ENCODE results near the gene GLMN.

GLMN gene

GRCh38 chr1:92306020-92306419, 7.2 kb upstream of the GLMN start (continued):
- no peak for TF ChIP-seq ZBTB11 (tag by site-specific recombination; conservative IDR thresholded peaks at IDR 0.05; ENCODE audit: low read depth)
- TF ChIP-seq ZFP69B (tag by site-specific recombination; IDR thresholded peaks at IDR 0.05): no peak
- TF ChIP-seq ZNF146 (tag by site-specific recombination; IDR thresholded peaks at IDR 0.05): no peak
- TF ChIP-seq ZIC2 (tag by site-specific recombination; IDR thresholded peaks at IDR 0.05): no peak
- no peak for TF ChIP-seq ZNF645 (tag by site-specific recombination; IDR thresholded peaks at IDR 0.05)

GRCh38 chr1:92301021-92301420, 2.2 kb upstream of the GLMN start:
- Histone ChIP-seq H3K27ac (ENCODE audit: extremely low read depth, low read depth, low read length) (no peak overlapping the region), H3K36me3 (ENCODE audit: control insufficient read depth in 2 of 2, insufficient read depth in 1 of 2, low read length in 2 of 2) (peaks cover 32 to 55% of the 10 kb centered on the region in 2 experiments), H3K9me3 (ENCODE audit: control insufficient read depth, insufficient read depth, low read depth, low read length) (no peaks in the 10 kb centered on the region), H3K4me3 (ENCODE audit: low read depth, low read length) (no peak overlapping the region), H3K4me1 (ENCODE audit: control insufficient read depth, insufficient read depth, low read length) (no peaks in the 10 kb centered on the region)
- ChIA-PET POLR2A (interaction anchor here (1.0 kb wide), 1 partner anchor 10 kb away, joined by 3 read pairs; no protein-coding TSS in a partner anchor), CTCF (interaction anchor here (0.6 to 1.6 kb wide), 8 partner anchors 10 to 1135 kb away, joined by 3 to 7 read pairs (median 3); no protein-coding TSS in a partner anchor)
- no peak for TF ChIP-seq ZNF658 (tag by site-specific recombination; IDR thresholded peaks at IDR 0.05)
- no peak for TF ChIP-seq TRIM28 (IDR thresholded peaks at IDR 0.05; ENCODE audit: borderline replicate concordance, low read length)
- no peak for TF ChIP-seq ZNF561 (tag by site-specific recombination; IDR thresholded peaks at IDR 0.05; ENCODE audit: borderline replicate concordance)
- TF ChIP-seq ZNF777 (tag by site-specific recombination; IDR thresholded peaks at IDR 0.05; ENCODE audit: borderline replicate concordance): no peak
- no peak for TF ChIP-seq ZNF558 (tag by site-specific recombination; IDR thresholded peaks at IDR 0.05)
- TF ChIP-seq ZNF214 (tag by site-specific recombination; IDR thresholded peaks at IDR 0.05; ENCODE audit: borderline replicate concordance): no peak

- POLR2A ChIA-PET: interaction anchor here (0.9 to 1.7 kb wide), 2 partner anchors 186 to 832 kb away, joined by 3 to 4 read pairs; no protein-coding TSS in a partner anchor
- CTCF ChIA-PET: interaction anchor here (0.7 to 1.6 kb wide), 3 partner anchors 11 to 1361 kb away, joined by 3 to 6 read pairs (median 3); no protein-coding TSS in a partner anchor
- Histone ChIP-seq H3K4me3 (ENCODE audit: low read depth, low read length) (peak overlapping the region; percentile 68), H3K4me1 (ENCODE audit: control insufficient read depth, insufficient read depth, low read length) (no peaks in the 10 kb centered on the region), H3K27ac (ENCODE audit: extremely low read depth, low read depth, low read length) (peak overlapping the region; percentile 86), H3K9me3 (ENCODE audit: control insufficient read depth, insufficient read depth, low read depth, low read length) (no peaks in the 10 kb centered on the region), H3K36me3 (ENCODE audit: control insufficient read depth in 2 of 2, insufficient read depth in 1 of 2, low read length in 2 of 2) (peaks cover 22 to 56% of the 10 kb centered on the region in 2 experiments)
- TF ChIP-seq ZNF664 (tag by site-specific recombination; IDR thresholded peaks at IDR 0.05) (peak; percentile 94), ZBTB17 (tag by site-specific recombination; IDR thresholded peaks at IDR 0.05) (0 out of 2 replicates have a peak, but pooled peaks have one; percentile 23), ZNF530 (tag by site-specific recombination; IDR thresholded peaks at IDR 0.05; ENCODE audit: low read depth) (no peak), PRDM10 (tag by site-specific recombination; IDR thresholded peaks at IDR 0.05) (peak; percentile 97), ZNF2 (tag by site-specific recombination; IDR thresholded peaks at IDR 0.05) (0 out of 2 replicates have a peak, but pooled peaks have one; percentile 20), AEBP2 (tag by site-specific recombination; IDR thresholded peaks at IDR 0.05; ENCODE audit: borderline replicate concordance) (no peak), ZNF626 (tag by site-specific recombination; IDR thresholded peaks at IDR 0.05) (no peak)
These were observed 827 bp upstream of the GLMN start for GRCh38 chr1:92299477-92300150.

Measured in HEK293 (cell line).